ENCODE measurements around the gene ASIC1.

Gene ASIC1

GRCh38 chr12:50110127-50110761, 52.8 kb downstream of the ASIC1 start:
- DNase-seq: no peak

GRCh38 chr12:50110762-50111351, 53.5 kb downstream of the ASIC1 start:
- no peak for DNase-seq

- DNase-seq: no peak
These were observed 53.9 kb downstream of the ASIC1 start for GRCh38 chr12:50111395-50111692.

- DNase-seq: peak; percentile 99
These were observed 54.5 kb downstream of the ASIC1 start, which contains the start of gene COX14 for GRCh38 chr12:50111693-50112455. Gene COX14, plus strand, starts transcription at chr12:50112236. Its CDS starts 7,808 bp downstream, at chr12:50120044.

GRCh38 chr12:50112456-50113218, 55.2 kb downstream of the ASIC1 start:
- DNase-seq: no peak

- DNase-seq: no peak
These were observed 59.7 kb downstream of the ASIC1 start for GRCh38 chr12:50117057-50117622.

- DNase-seq: no peak
These were observed 62.0 kb downstream of the ASIC1 start for GRCh38 chr12:50119387-50119786.

GRCh38 chr12:50120521-50120920, 63.1 kb downstream of the ASIC1 start:
- DNase-seq: no peak

- no peak for DNase-seq
These were observed 63.6 kb downstream of the ASIC1 start for GRCh38 chr12:50120953-50121352.

GRCh38 chr12:50121641-50122040, 64.2 kb downstream of the ASIC1 start:
- no peak for DNase-seq

GRCh38 chr12:50123203-50123602, 65.8 kb downstream of the ASIC1 start:
- no peak for DNase-seq

GRCh38 chr12:50127546-50127945, 70.2 kb downstream of the ASIC1 start:
- DNase-seq: no peak

- no peak for DNase-seq
These were observed 71.9 kb downstream of the ASIC1 start for GRCh38 chr12:50129290-50129689.

GRCh38 chr12:50132505-50133135, 75.2 kb downstream of the ASIC1 start:
- DNase-seq: no peak
